K562 (cell line): ENCODE results near the gene DPYSL4. TPM values are rescaled to one million over a fixed set of nuclear protein-coding genes. Genes with fewer than 3 reads are reported as not detected.

ENCODE experiments used
- ATAC-seq: fragments of 200-7000 bp; cut with Tn5 transposase; 3 replicates; pipeline ENCODE4 v1.9.1; 2020; ENCODE audit warnings: moderate library complexity
- BruUV-seq: library from RNA; stranded (reverse); fragments of 400-500 nt; replicated peaks from 2 replicates; lab custom pipeline; 2021; lab: Mats Ljungman, UMichigan
- CTCF ChIA-PET: fragments of 300-600 bp; formaldehyde crosslinking; extraction: SDS; loops from one replicate; lab custom pipeline; 2021; ENCODE audit warnings: low intra/inter-chr PET ratio; lab: Yijun Ruan, JAX
- POLR2A ChIA-PET: fragments of 300-600, 350-650 bp; sonication (Branson Sonifier 250); formaldehyde crosslinking; extraction: SDS; loops from one replicate; lab custom pipeline; 2021; ENCODE audit warnings: antibody characterized with exemption, inconsistent platforms; lab: Yijun Ruan, JAX
- DNase-seq, 4 experiments: peaks; one replicate each; pipeline versions ENCODE4 v3.0.0 to v3.0.0-alpha.2; 2011 to 2018; ENCODE audit warnings: low spot score in 3 of 4, mixed read lengths in 3 of 4; ENCODE audit errors: extremely low read depth in 1 of 4
- FAIRE-seq: peaks from 2 replicates; lab custom pipeline; 2011; peaks lifted over from hg19 to GRCh38; lab: Jason Lieb, UNC
- H2AFZ ChIP-seq: 2 replicates; pipeline ENCODE4 v1.6.0; 2011; ENCODE audit warnings: low read depth, low read length, control low read depth, inconsistent platforms
- H3K27ac ChIP-seq: fragments of 200-600 bp; 3 replicates; pipeline ENCODE4 v1.8.0; 2011; ENCODE audit warnings: low read depth, mild to moderate bottlenecking, control low read depth, inconsistent platforms, low read length, moderate library complexity, mixed read lengths; ENCODE audit errors: extremely low read depth
- H3K27me3 ChIP-seq, 2 experiments: fragments of 300-600 bp in 1 of 2; 2 replicates in 1 of 2; 3 replicates in 1 of 2; pipeline versions ENCODE4 v1.6.0 to v1.8.0; 2011; ENCODE audit warnings: inconsistent platforms in 2 of 2, low read length in 2 of 2, mild to moderate bottlenecking in 1 of 2, mixed read lengths in 1 of 2, moderate library complexity in 1 of 2; ENCODE audit not compliant: control insufficient read depth in 2 of 2, insufficient read depth in 2 of 2
- H3K36me3 ChIP-seq: fragments of 300-600 bp; 3 replicates; pipeline ENCODE4 v1.8.0; 2011; ENCODE audit warnings: mild to moderate bottlenecking, low read length, inconsistent platforms; ENCODE audit not compliant: control insufficient read depth, insufficient read depth
- H3K4me1 ChIP-seq, 2 experiments: fragments of 200-600 bp in 1 of 2; replicated peaks in 1 of 2; 2 replicates in 1 of 2; 3 replicates in 1 of 2; pipeline versions ENCODE4 v1.5.1 to v1.8.0; 2011; ENCODE audit warnings: inconsistent platforms in 2 of 2, low read length in 2 of 2, mild to moderate bottlenecking in 1 of 2, mixed read lengths in 1 of 2, moderate library complexity in 1 of 2; ENCODE audit not compliant: control insufficient read depth in 2 of 2, insufficient read depth in 2 of 2
- H3K4me2 ChIP-seq: 2 replicates; pipeline ENCODE4 v1.6.1; 2011; ENCODE audit warnings: low read length, control low read depth, inconsistent platforms, mixed read lengths; ENCODE audit not compliant: insufficient read depth
- H3K4me3 ChIP-seq: fragments of 200-600 bp; sonication (generic), shearing (Covaris generic); 2 replicates; pipeline ENCODE4 v1.5.1; 2016; ENCODE audit warnings: control low read depth, inconsistent platforms
- H3K79me2 ChIP-seq: fragments of 200-600 bp; 3 replicates; pipeline ENCODE4 v1.8.0; 2011; ENCODE audit warnings: low read length, inconsistent platforms; ENCODE audit not compliant: control insufficient read depth, insufficient read depth
- H3K9ac ChIP-seq, 2 experiments: 2 replicates each; pipeline versions ENCODE4 v1.6.0 to v1.6.1; 2011; ENCODE audit warnings: low read depth in 2 of 2, low read length in 2 of 2, control low read depth in 1 of 2, inconsistent platforms in 1 of 2, mild to moderate bottlenecking in 1 of 2, mixed read lengths in 1 of 2; ENCODE audit not compliant: insufficient read depth in 1 of 2
- H3K9me1 ChIP-seq: one replicate; pipeline ENCODE4 v1.6.0; 2011; ENCODE audit warnings: inconsistent platforms, mild to moderate bottlenecking, low read length, moderate library complexity; ENCODE audit not compliant: control insufficient read depth, insufficient read depth
- H3K9me3 ChIP-seq: replicated peaks from 2 replicates; pipeline ENCODE4 v1.5.1; 2011; ENCODE audit warnings: low read depth, low read length, inconsistent platforms; ENCODE audit not compliant: control insufficient read depth, insufficient read depth
- H4K20me1 ChIP-seq: replicated peaks from 2 replicates; pipeline ENCODE4 v1.6.1; 2011; ENCODE audit warnings: low read length, inconsistent platforms, mixed read lengths; ENCODE audit not compliant: control insufficient read depth, insufficient read depth
- C11orf30 ChIP-seq: fragments of 450-650 bp; IDR thresholded peaks from 2 replicates; pipeline ENCODE4 v1.6.1; 2016; ENCODE audit warnings: low read depth, mild to moderate bottlenecking
- MCM3 ChIP-seq: fragments of 450-650 bp; IDR thresholded peaks from 2 replicates; pipeline ENCODE4 v1.6.1; 2016
- PML ChIP-seq: IDR thresholded peaks from 2 replicates; pipeline ENCODE4 v1.6.1; 2012; ENCODE audit warnings: low read length, inconsistent platforms
- RBM39 ChIP-seq: fragments of 200-400 bp; formaldehyde crosslinking; optimal IDR thresholded peaks from 2 replicates; pipeline ENCODE3; 2018; ENCODE audit warnings: low read depth, low read length
- SRSF1 ChIP-seq: fragments of 200-400 bp; formaldehyde crosslinking; IDR thresholded peaks from 2 replicates; pipeline ENCODE4 v1.6.1; 2017; ENCODE audit warnings: mild to moderate bottlenecking, low read depth, low read length, moderate library complexity
- ZNF316 ChIP-seq: fragments of 450-650 bp; IDR thresholded peaks from 2 replicates; pipeline ENCODE4 v1.6.1; 2016
- WGBS: fragments of 100-300 bp; shearing (Covaris generic); methylation state at CpG from one replicate; pipeline ENCODE4 v1.1.6; 2016; ENCODE audit warnings: low coverage, mixed read lengths; ENCODE audit not compliant: insufficient coverage; ENCODE audit errors: missing lambda C conversion rate; 5-methylcytosine and 5-hydroxymethylcytosine counted together
- in situ Hi-C: fragments of 300-500 bp; cut with MboI; formaldehyde crosslinking; loops from 4 replicates; pipeline ENCODE4 v1.15.0; 2018; ENCODE audit warnings: inconsistent platforms, mixed read lengths
- intact Hi-C: fragments of 100-400 bp; cut with micrococcal nuclease; formaldehyde crosslinking; loops from 2 replicates; pipeline ENCODE4 v1.14.2; 2022
- polyA plus RNA-seq, 8 experiments: library from polyadenylated mRNA; depleted of rRNA in 4 of 8; stranded (reverse) in 5 of 8; unstranded in 3 of 8; fragments of >200 nt; fragmentation: Nextera tagmentation in 2 of 8; fragmentation: Illumina TruSeq in 1 of 8; extraction: Ambion mirVana in 2 of 8; extraction: Trizol in 1 of 8; gene quantifications; 2 replicates each; pipeline versions ENCODE4 v1.2.1 to v1.2.3, GENCODE V29; 2011 to 2014; ENCODE audit warnings: inconsistent platforms in 1 of 8, missing spikeins in 1 of 8
- total RNA-seq, 7 experiments: library from RNA; depleted of rRNA in 6 of 7; stranded (reverse); fragments of >200 nt in 6 of 7; fragmentation: Illumina TruSeq in 2 of 7; extraction: Trizol in 2 of 7; gene quantifications; 2 replicates each; pipeline versions ENCODE4 v1.2.1 to v1.2.3, GENCODE V29; 2011 to 2021; ENCODE audit warnings: low replicate concordance in 1 of 7
- TF ChIP-seq, protein P1 (sequence below): fragments of 450-650 bp; IDR thresholded peaks from one replicate; pipeline ENCODE4 v1.6.1; 2018; ENCODE audit warnings: mild to moderate bottlenecking, moderate library complexity; ENCODE audit not compliant: partially characterized antibody
- TF ChIP-seq, protein P2 (sequence below): IDR thresholded peaks from 2 replicates; pipeline ENCODE4 v1.6.1; 2011; ENCODE audit not compliant: insufficient read length; ENCODE audit errors: extremely low read depth
- TF ChIP-seq, protein P3 (sequence below): IDR thresholded peaks from 2 replicates; pipeline ENCODE4 v1.6.1; 2014; ENCODE audit warnings: antibody characterized with exemption
- TF ChIP-seq, protein P4 (sequence below), 2 experiments: fragments of 450-650 bp; IDR thresholded peaks; 2 replicates each; pipeline ENCODE4 v1.6.1; 2018; ENCODE audit warnings: mild to moderate bottlenecking in 2 of 2, low read depth in 1 of 2; ENCODE audit not compliant: partially characterized antibody in 2 of 2
- TF ChIP-seq, protein P5 (sequence below): fragments of 250-450 bp; sonication (Bioruptor Pico); IDR thresholded peaks from 2 replicates; pipeline ENCODE4 v1.4.0; 2020; ENCODE audit warnings: mild to moderate bottlenecking, moderate library complexity

The DPYSL4 gene
- total and polyA plus RNA-seq, 9 of the 15 experiments (the other 6 are each of a cell fraction or from before 2014, with no cell fraction given), result 0.03 TPM; not detected in 8

DNA sequence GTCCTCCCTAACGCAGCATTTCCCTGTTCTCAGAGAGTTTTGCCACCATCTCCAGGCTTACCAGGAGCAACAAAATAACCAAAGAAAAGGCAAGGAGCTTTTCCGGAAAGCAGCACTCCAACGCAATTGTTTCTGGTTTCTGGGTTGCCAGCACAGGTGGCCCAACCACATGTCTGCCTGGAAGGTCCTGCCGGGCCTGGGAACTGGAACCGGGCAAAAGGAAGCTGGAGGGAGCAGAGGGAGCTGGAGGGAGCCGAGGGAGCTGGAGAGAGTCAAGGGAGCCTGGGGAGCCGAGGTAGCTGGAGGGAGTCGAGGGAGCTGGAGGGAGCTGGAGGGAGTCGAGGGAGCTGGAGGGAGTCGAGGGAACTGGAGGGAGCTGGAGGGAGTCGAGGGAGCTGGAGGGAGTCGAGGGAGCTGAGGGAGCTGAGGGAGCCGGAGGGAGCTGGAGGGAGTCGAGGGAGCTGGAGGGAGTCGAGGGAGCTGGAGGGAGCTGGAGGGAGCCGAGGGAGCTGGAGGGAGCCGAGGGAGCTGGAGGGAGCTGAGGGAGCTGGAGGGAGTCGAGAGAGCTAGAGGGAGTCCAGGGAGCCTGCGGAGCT, 66.4 kb downstream of the DPYSL4 start:
- FAIRE-seq (no peak), ATAC-seq (no peak), DNase-seq (no peak)
- Histone ChIP-seq H3K36me3 (no peaks in the 10 kb centered on the region), H3K79me2 (no peaks in the 10 kb centered on the region), H3K4me2 (no peak overlapping the region), H3K4me1 (peaks cover 4 to 25% of the 10 kb centered on the region in 2 experiments; a peak in 3 of 5 replicates), H4K20me1 (no peaks in the 10 kb centered on the region), H2AFZ (no peak overlapping the region), H3K4me3 (no peak overlapping the region), H3K9ac (no peak overlapping the region), H3K27me3 (peaks cover 0 to 26% of the 10 kb centered on the region in 2 experiments; a peak in 2 of 5 replicates), H3K27ac (no peak overlapping the region), H3K9me1 (no peaks in the 10 kb centered on the region), H3K9me3 (no peaks in the 10 kb centered on the region)
- 2% methylated on average over 7 of the region's 19 CpGs for WGBS
- no TSS peak for BruUV-seq
- ChIA-PET POLR2A (interaction anchor here (0.6 to 0.7 kb wide), 2 partner anchors 16 to 76 kb away, joined by 3 read pairs; no protein-coding TSS in a partner anchor), CTCF (no interaction called here)
- intact Hi-C loops, result no loop called here
- in situ Hi-C loops, result no loop called here
- TF ChIP-seq, protein P1, sequence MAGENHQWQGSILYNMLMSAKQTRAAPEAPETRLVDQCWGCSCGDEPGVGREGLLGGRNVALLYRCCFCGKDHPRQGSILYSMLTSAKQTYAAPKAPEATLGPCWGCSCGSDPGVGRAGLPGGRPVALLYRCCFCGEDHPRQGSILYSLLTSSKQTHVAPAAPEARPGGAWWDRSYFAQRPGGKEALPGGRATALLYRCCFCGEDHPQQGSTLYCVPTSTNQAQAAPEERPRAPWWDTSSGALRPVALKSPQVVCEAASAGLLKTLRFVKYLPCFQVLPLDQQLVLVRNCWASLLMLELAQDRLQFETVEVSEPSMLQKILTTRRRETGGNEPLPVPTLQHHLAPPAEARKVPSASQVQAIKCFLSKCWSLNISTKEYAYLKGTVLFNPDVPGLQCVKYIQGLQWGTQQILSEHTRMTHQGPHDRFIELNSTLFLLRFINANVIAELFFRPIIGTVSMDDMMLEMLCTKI, result no peak
- TF ChIP-seq, protein P2, sequence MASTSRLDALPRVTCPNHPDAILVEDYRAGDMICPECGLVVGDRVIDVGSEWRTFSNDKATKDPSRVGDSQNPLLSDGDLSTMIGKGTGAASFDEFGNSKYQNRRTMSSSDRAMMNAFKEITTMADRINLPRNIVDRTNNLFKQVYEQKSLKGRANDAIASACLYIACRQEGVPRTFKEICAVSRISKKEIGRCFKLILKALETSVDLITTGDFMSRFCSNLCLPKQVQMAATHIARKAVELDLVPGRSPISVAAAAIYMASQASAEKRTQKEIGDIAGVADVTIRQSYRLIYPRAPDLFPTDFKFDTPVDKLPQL, result no peak
- TF ChIP-seq, protein P3, sequence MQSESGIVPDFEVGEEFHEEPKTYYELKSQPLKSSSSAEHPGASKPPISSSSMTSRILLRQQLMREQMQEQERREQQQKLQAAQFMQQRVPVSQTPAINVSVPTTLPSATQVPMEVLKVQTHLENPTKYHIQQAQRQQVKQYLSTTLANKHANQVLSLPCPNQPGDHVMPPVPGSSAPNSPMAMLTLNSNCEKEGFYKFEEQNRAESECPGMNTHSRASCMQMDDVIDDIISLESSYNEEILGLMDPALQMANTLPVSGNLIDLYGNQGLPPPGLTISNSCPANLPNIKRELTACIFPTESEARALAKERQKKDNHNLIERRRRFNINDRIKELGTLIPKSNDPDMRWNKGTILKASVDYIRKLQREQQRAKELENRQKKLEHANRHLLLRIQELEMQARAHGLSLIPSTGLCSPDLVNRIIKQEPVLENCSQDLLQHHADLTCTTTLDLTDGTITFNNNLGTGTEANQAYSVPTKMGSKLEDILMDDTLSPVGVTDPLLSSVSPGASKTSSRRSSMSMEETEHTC, result no peak
- no peak for TF ChIP-seq C11orf30
- TF ChIP-seq ZNF316, result no peak
- TF ChIP-seq PML, result no peak
- no peak for TF ChIP-seq RBM39
- TF ChIP-seq, protein P4, sequence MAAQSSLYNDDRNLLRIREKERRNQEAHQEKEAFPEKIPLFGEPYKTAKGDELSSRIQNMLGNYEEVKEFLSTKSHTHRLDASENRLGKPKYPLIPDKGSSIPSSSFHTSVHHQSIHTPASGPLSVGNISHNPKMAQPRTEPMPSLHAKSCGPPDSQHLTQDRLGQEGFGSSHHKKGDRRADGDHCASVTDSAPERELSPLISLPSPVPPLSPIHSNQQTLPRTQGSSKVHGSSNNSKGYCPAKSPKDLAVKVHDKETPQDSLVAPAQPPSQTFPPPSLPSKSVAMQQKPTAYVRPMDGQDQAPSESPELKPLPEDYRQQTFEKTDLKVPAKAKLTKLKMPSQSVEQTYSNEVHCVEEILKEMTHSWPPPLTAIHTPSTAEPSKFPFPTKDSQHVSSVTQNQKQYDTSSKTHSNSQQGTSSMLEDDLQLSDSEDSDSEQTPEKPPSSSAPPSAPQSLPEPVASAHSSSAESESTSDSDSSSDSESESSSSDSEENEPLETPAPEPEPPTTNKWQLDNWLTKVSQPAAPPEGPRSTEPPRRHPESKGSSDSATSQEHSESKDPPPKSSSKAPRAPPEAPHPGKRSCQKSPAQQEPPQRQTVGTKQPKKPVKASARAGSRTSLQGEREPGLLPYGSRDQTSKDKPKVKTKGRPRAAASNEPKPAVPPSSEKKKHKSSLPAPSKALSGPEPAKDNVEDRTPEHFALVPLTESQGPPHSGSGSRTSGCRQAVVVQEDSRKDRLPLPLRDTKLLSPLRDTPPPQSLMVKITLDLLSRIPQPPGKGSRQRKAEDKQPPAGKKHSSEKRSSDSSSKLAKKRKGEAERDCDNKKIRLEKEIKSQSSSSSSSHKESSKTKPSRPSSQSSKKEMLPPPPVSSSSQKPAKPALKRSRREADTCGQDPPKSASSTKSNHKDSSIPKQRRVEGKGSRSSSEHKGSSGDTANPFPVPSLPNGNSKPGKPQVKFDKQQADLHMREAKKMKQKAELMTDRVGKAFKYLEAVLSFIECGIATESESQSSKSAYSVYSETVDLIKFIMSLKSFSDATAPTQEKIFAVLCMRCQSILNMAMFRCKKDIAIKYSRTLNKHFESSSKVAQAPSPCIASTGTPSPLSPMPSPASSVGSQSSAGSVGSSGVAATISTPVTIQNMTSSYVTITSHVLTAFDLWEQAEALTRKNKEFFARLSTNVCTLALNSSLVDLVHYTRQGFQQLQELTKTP (IDR thresholded peaks at IDR 0.05; ENCODE audit: low read depth in 1 of 2, partially characterized antibody in 2 of 2), result no peak
- TF ChIP-seq, protein P5, sequence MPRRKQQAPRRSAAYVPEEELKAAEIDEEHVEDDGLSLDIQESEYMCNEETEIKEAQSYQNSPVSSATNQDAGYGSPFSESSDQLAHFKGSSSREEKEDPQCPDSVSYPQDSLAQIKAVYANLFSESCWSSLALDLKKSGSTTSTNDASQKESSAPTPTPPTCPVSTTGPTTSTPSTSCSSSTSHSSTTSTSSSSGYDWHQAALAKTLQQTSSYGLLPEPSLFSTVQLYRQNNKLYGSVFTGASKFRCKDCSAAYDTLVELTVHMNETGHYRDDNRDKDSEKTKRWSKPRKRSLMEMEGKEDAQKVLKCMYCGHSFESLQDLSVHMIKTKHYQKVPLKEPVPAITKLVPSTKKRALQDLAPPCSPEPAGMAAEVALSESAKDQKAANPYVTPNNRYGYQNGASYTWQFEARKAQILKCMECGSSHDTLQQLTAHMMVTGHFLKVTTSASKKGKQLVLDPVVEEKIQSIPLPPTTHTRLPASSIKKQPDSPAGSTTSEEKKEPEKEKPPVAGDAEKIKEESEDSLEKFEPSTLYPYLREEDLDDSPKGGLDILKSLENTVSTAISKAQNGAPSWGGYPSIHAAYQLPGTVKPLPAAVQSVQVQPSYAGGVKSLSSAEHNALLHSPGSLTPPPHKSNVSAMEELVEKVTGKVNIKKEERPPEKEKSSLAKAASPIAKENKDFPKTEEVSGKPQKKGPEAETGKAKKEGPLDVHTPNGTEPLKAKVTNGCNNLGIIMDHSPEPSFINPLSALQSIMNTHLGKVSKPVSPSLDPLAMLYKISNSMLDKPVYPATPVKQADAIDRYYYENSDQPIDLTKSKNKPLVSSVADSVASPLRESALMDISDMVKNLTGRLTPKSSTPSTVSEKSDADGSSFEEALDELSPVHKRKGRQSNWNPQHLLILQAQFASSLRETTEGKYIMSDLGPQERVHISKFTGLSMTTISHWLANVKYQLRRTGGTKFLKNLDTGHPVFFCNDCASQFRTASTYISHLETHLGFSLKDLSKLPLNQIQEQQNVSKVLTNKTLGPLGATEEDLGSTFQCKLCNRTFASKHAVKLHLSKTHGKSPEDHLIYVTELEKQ (CRISPR knock-in tag), result no peak
- no peak for TF ChIP-seq MCM3
- TF ChIP-seq SRSF1, result no peak
